Left ventricle myocardium superior (tissue), 1 donor: ENCODE measurements around the gene IMP3. TPM values are rescaled to one million over a fixed set of nuclear protein-coding genes. Genes with fewer than 3 reads are reported as not detected.

ENCODE experiments used
- ATAC-seq: fragments of 200-7000 bp; cut with Tn5 transposase; one replicate; pipeline ENCODE4 v1.9.1; 2020; ENCODE audit warnings: mild to moderate bottlenecking, moderate library complexity
- DNase-seq: peaks from one replicate; pipeline ENCODE4 v3.0.0-alpha.2; 2020
- intact Hi-C: fragments of 100-400 bp; cut with micrococcal nuclease; formaldehyde crosslinking; loops from one replicate; pipeline ENCODE4 v1.11.0; 2022
- total RNA-seq: library from RNA; stranded (reverse); fragmentation: NEBNext Ultra II Directional; extraction: Animal tissue kit (Norgen Biotek cat#: 25700); gene quantifications from one replicate; pipeline ENCODE4 v1.2.1, GENCODE V29; 2021
- donor health status: DM: no; HTN: yes; CAD: no; lungs with severe emphysema.

The IMP3 gene
- total RNA-seq, 1 donor from 2014 or later: 45.3 TPM

GRCh38 chr15:75674366-75674765 is 34.3 kb upstream of the IMP3 start:
- DNase-seq (no peak), ATAC-seq (no peak)
- intact Hi-C loops: no loop called here

- ATAC-seq (peak; percentile 81), DNase-seq (peak; percentile 89)
- intact Hi-C loops: no loop called here
These were observed 33.6 kb upstream of the IMP3 start for GRCh38 chr15:75673426-75674235.

GRCh38 chr15:75672646-75673425 is 32.8 kb upstream of the IMP3 start:
- ATAC-seq (peak; percentile 50), DNase-seq (peak; percentile 71)
- intact Hi-C loops: no loop called here

- intact Hi-C loops: no loop called here
- DNase-seq (no peak), ATAC-seq (no peak)
These were observed 31.9 kb upstream of the IMP3 start for GRCh38 chr15:75671730-75672602.

GRCh38 chr15:75669879-75670212 is 29.8 kb upstream of the IMP3 start:
- intact Hi-C loops: no loop called here
- DNase-seq (no peak), ATAC-seq (no peak)

- intact Hi-C loops: no loop called here
- ATAC-seq: no peak
- no peak for DNase-seq
These were observed 29.3 kb upstream of the IMP3 start for GRCh38 chr15:75669191-75669878.

- intact Hi-C loops: no loop called here
- ATAC-seq (peak; percentile 75), DNase-seq (peak; percentile 57)
These were observed 26.9 kb upstream of the IMP3 start for GRCh38 chr15:75666823-75667501.

GRCh38 chr15:75663931-75664421 is 24.0 kb upstream of the IMP3 start:
- no peak for DNase-seq
- ATAC-seq: no peak

GRCh38 chr15:75662823-75663519 is 22.9 kb upstream of the IMP3 start:
- intact Hi-C loops: no loop called here
- ATAC-seq (no peak), DNase-seq (no peak)

More at GRCh38 chr15:75663931-75664421, 24.0 kb upstream of the IMP3 start:
- intact Hi-C loops: no loop called here

- ATAC-seq (no peak), DNase-seq (no peak)
- intact Hi-C loops: no loop called here
These were observed 21.7 kb upstream of the IMP3 start for GRCh38 chr15:75661756-75662140.

- DNase-seq (peak; percentile 89), ATAC-seq (peak; percentile 91)
- intact Hi-C loops: no loop called here
These were observed 21.2 kb upstream of the IMP3 start for GRCh38 chr15:75661100-75661755.

GRCh38 chr15:75659928-75660645 is 20.1 kb upstream of the IMP3 start:
- intact Hi-C loops: no loop called here
- DNase-seq (no peak), ATAC-seq (no peak)

GRCh38 chr15:75659141-75659771 is 19.2 kb upstream of the IMP3 start:
- no peak for DNase-seq
- intact Hi-C loops: no loop called here
- no peak for ATAC-seq

GRCh38 chr15:75656813-75657212 is 16.8 kb upstream of the IMP3 start:
- intact Hi-C loops: no loop called here
- DNase-seq: no peak
- ATAC-seq: no peak

GRCh38 chr15:75656331-75656730 is 16.3 kb upstream of the IMP3 start:
- DNase-seq (no peak), ATAC-seq (no peak)
- intact Hi-C loops: no loop called here

- intact Hi-C loops: no loop called here
- DNase-seq (no peak), ATAC-seq (no peak)
These were observed 15.9 kb upstream of the IMP3 start for GRCh38 chr15:75655931-75656330.
